ENCODE data around the gene TGM6. TPM values are rescaled to one million over a fixed set of nuclear protein-coding genes. Genes with fewer than 3 reads are reported as not detected.

Gene TGM6
- total RNA-seq, 2 donors from 2014 or later, result not detected

DNA sequence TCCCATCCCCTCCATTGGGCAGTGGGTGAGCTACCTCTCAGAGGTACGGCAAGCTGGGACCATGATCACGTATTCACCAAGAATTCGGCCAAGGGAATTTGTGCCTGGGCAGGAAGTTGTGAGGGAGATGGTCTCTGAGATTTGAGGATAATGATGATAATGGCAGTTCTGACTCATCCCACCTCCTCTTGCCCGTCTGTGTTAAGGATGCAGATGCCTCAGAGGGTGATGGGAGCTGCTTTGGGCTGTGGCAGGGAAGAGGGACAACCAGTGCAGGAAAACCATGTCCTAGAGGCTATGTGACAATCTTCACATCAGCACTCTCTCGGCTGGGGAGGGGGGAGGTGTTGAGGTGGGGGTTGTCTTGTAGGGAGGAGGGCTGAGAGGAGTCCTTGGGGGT, 4.3 kb downstream of the TGM6 start:
- DNase-seq (ENCODE audit: low spot score), result no peak
- Histone ChIP-seq H3K36me3 (no peaks in the 10 kb centered on the region), H3K9me3 (peaks cover 0 to 17% of the 10 kb centered on the region in 2 donors), H3K4me3 (no peak overlapping the region), H3K27me3 (no peaks in the 10 kb centered on the region), H3K27ac (no peak overlapping the region), H3K4me1 (no peaks in the 10 kb centered on the region)
- no peak for TF ChIP-seq CTCF (IDR thresholded peaks at IDR 0.05)

DNA sequence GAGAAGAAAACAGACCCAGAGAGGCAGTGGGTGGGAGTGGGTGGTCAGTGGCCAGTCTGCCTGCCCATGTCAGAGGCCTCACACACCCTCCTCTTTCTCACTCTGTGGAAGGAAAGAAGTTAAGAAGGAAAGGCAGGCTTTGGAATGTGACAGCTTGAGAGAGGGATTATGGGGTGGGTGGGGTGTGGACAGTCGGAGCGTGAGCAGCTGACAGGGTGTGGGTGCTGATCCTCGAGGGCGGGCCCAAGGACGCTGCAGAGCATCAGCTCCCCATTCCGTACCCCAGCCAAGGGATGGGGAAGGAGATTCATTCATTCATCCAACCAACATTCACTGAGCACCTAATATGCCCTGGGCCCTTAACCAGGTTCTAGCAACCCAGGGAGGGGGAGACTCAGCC, 4.8 kb downstream of the TGM6 start:
- no peak overlapping the region for H3K4me3 ChIP-seq
- no peaks in the 10 kb centered on the region for H3K4me1 ChIP-seq
- no peaks in the 10 kb centered on the region for H3K36me3 ChIP-seq
- no peak overlapping the region for H3K27ac ChIP-seq
- no peak for TF ChIP-seq CTCF (IDR thresholded peaks at IDR 0.05)
- H3K27me3 ChIP-seq, result no peaks in the 10 kb centered on the region
- H3K9me3 ChIP-seq, result peaks cover 0 to 17% of the 10 kb centered on the region in 2 donors
- no peak for DNase-seq (ENCODE audit: low spot score)

DNA sequence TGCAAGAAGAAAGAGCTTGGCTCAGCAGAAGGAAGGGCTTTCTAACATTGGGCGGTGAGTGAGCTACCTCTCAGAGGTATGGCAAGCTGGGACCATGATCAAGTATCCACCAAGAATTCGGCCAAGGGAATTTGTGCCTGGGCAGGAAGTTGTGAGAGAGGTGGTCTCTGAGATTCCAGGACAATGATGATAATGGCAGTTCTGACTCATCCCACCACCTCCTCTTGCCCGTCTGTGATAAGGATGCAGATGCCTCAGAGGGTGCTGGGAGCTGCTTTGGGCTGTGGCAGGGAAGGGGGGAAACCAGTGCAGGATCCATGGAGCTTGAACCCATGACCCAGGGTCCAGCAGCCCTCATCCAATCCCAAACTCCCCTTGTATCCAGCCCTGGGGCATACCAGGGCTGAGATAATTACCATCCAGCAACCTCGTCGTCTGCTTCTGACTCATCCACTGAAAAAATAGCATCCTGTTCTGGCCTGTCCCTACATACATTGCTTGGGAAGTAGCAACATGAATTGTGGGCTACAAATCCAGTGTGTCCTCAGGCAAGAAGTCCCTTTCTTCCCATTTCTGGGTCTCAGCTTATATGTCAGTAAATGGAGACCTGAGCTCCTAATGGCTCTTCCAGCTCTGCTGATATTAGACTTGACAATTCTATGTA, 5.9 kb downstream of the TGM6 start:
- DNase-seq (ENCODE audit: low spot score), result no peak
- Histone ChIP-seq H3K4me1 (no peaks in the 10 kb centered on the region), H3K27ac (no peak overlapping the region), H3K36me3 (no peaks in the 10 kb centered on the region), H3K27me3 (no peaks in the 10 kb centered on the region), H3K9me3 (peaks cover 0 to 17% of the 10 kb centered on the region in 2 donors), H3K4me3 (no peak overlapping the region)
- TF ChIP-seq CTCF (IDR thresholded peaks at IDR 0.05), result no peak

GRCh38 chr20:2387180-2387577, 6.5 kb downstream of the TGM6 start:
- DNase-seq (ENCODE audit: low spot score), result no peak
- TF ChIP-seq CTCF (IDR thresholded peaks at IDR 0.05), result peak in 1 of 2 donors; percentile 24
- Histone ChIP-seq H3K9me3 (peaks cover 0 to 17% of the 10 kb centered on the region in 2 donors), H3K4me3 (no peak overlapping the region), H3K27ac (no peak overlapping the region), H3K27me3 (no peaks in the 10 kb centered on the region), H3K4me1 (no peaks in the 10 kb centered on the region), H3K36me3 (no peaks in the 10 kb centered on the region)

- TF ChIP-seq CTCF (IDR thresholded peaks at IDR 0.05), result no peak
- no peak for DNase-seq (ENCODE audit: low spot score)
- H3K27me3 ChIP-seq, result no peaks in the 10 kb centered on the region
- no peaks in the 10 kb centered on the region for H3K4me1 ChIP-seq
- H3K36me3 ChIP-seq, result no peaks in the 10 kb centered on the region
- no peak overlapping the region for H3K27ac ChIP-seq
- peaks cover 0 to 17% of the 10 kb centered on the region in 2 donors for H3K9me3 ChIP-seq
- H3K4me3 ChIP-seq, result no peak overlapping the region
Measured at GRCh38 chr20:2387580-2387979, 6.9 kb downstream of the TGM6 start.
